NCI-H2196 (cell line): ENCODE results near the gene ADGRG3.
A peak's percentile ranks its signal among the peaks of the same experiment; 100 is the strongest.

Experiments used
- DNase-seq: peaks from one replicate; lab custom pipeline; 2025; ENCODE audit not compliant: unreplicated experiment; lab: John Stamatoyannopoulos, UW

The ADGRG3 gene

GRCh38 chr16:57734925-57735754 is 67.0 kb downstream of the ADGRG3 start:
- DNase-seq: peak; percentile 95

- no peak for DNase-seq
Observed at GRCh38 chr16:57735755-57736418, 67.8 kb downstream of the ADGRG3 start, which contains the start of gene KATNB1. KATNB1 (plus strand) TSS chr16:57735770; CDS start chr16:57737244, 1,474 bp downstream.

GRCh38 chr16:57736419-57737351 is 68.6 kb downstream of the ADGRG3 start:
- DNase-seq: peak; percentile 22

- no peak for DNase-seq
Observed at GRCh38 chr16:57738844-57739243, 70.7 kb downstream of the ADGRG3 start.
